Kasumi-1 (cell line): ENCODE results near the gene NELFCD.
"Not testable (repeated sequence)": the region's sequence is repeated elsewhere in the genome, so short reads cannot be mapped to it uniquely, and the experiment has no call there.

Source experiments
- DNase-seq, 2 experiments: peaks; one replicate each; lab custom pipeline; 2025; lab: John Stamatoyannopoulos, UW

Gene NELFCD

GRCh38 chr20:59010321-59010994 is 29.4 kb downstream of the NELFCD start:
- DNase-seq = no peak

- no peak for DNase-seq
Observed at GRCh38 chr20:59010995-59011873, 30.2 kb downstream of the NELFCD start.

GRCh38 chr20:59011874-59012157 is 30.8 kb downstream of the NELFCD start:
- DNase-seq = not testable (repeated sequence)

GRCh38 chr20:59013031-59013951 is 32.2 kb downstream of the NELFCD start:
- DNase-seq = no peak

GRCh38 chr20:59013959-59014608 is 33.0 kb downstream of the NELFCD start:
- DNase-seq = no peak

GRCh38 chr20:59014680-59015389 is 33.8 kb downstream of the NELFCD start:
- no peak for DNase-seq

- no peak for DNase-seq
Observed at GRCh38 chr20:59015411-59015810, 34.4 kb downstream of the NELFCD start.

GRCh38 chr20:59015812-59016711 is 35.0 kb downstream of the NELFCD start:
- no peak for DNase-seq

GRCh38 chr20:59016795-59017492 is 35.9 kb downstream of the NELFCD start:
- DNase-seq = no peak

- DNase-seq = no peak
Observed at GRCh38 chr20:59017493-59018231, 36.6 kb downstream of the NELFCD start.

GRCh38 chr20:59018817-59019216 is 37.8 kb downstream of the NELFCD start:
- DNase-seq = no peak

- no peak for DNase-seq
Observed at GRCh38 chr20:59019217-59019616, 38.2 kb downstream of the NELFCD start, which contains the start of gene TUBB1. TSS of gene TUBB1 (plus strand) at chr20:59019429. CDS start at chr20:59019523, 94 bp downstream.

GRCh38 chr20:59020938-59021551 is 40.0 kb downstream of the NELFCD start:
- DNase-seq = no peak

- no peak for DNase-seq
Observed at GRCh38 chr20:59022754-59023153, 41.7 kb downstream of the NELFCD start.

GRCh38 chr20:59023616-59024015 is 42.6 kb downstream of the NELFCD start:
- DNase-seq = no peak

- DNase-seq = no peak
Observed at GRCh38 chr20:59024111-59024530, 43.1 kb downstream of the NELFCD start.

- DNase-seq = no peak
Observed at GRCh38 chr20:59025086-59025485, 44.0 kb downstream of the NELFCD start.

- DNase-seq = no peak
Observed at GRCh38 chr20:59025511-59025910, 44.5 kb downstream of the NELFCD start.
